NCI-H460 (cell line): ENCODE data around the gene PHACTR1. TPM values are rescaled to one million over a fixed set of nuclear protein-coding genes. Genes with fewer than 3 reads are reported as not detected.

ENCODE experiments used
- DNase-seq: peaks from one replicate; pipeline ENCODE4 v3.0.0-alpha.2; 2016; ENCODE audit warnings: low read depth; ENCODE audit errors: extremely low read depth
- total RNA-seq: library from RNA; depleted of rRNA; stranded (reverse); fragments of >200 nt; shearing (Covaris generic); gene quantifications from 2 replicates; pipeline ENCODE4 v1.2.3, GENCODE V29; 2014

The PHACTR1 gene
- total RNA-seq, 1 experiment from 2014 or later: not detected

- DNase-seq: no peak
Measured at GRCh38 chr6:13013681-13014503, 297.3 kb downstream of the PHACTR1 start.

- DNase-seq: no peak
Measured at GRCh38 chr6:13014504-13015378, 298.2 kb downstream of the PHACTR1 start.

- no peak for DNase-seq
Measured at GRCh38 chr6:13015379-13015681, 298.8 kb downstream of the PHACTR1 start.

- DNase-seq: no peak
Measured at GRCh38 chr6:13024616-13025015, 308.0 kb downstream of the PHACTR1 start.

GRCh38 chr6:13025893-13026499 lies 309.4 kb downstream of the PHACTR1 start:
- DNase-seq: no peak

GRCh38 chr6:13026557-13026956 lies 310.0 kb downstream of the PHACTR1 start:
- DNase-seq: no peak

- no peak for DNase-seq
Measured at GRCh38 chr6:13027207-13027606, 310.6 kb downstream of the PHACTR1 start.

GRCh38 chr6:13030396-13030795 lies 313.8 kb downstream of the PHACTR1 start:
- no peak for DNase-seq

GRCh38 chr6:13032566-13032965 lies 316.0 kb downstream of the PHACTR1 start:
- DNase-seq: no peak

GRCh38 chr6:13033145-13033544 lies 316.6 kb downstream of the PHACTR1 start:
- no peak for DNase-seq

GRCh38 chr6:13034316-13034715 lies 317.7 kb downstream of the PHACTR1 start:
- DNase-seq: no peak

GRCh38 chr6:13035606-13036005 lies 319.0 kb downstream of the PHACTR1 start:
- no peak for DNase-seq

- DNase-seq: no peak
Measured at GRCh38 chr6:13038315-13038714, 321.7 kb downstream of the PHACTR1 start.

- DNase-seq: no peak
Measured at GRCh38 chr6:13038741-13039190, 322.2 kb downstream of the PHACTR1 start.

GRCh38 chr6:13044390-13044789 lies 327.8 kb downstream of the PHACTR1 start:
- no peak for DNase-seq

GRCh38 chr6:13044896-13045295 lies 328.3 kb downstream of the PHACTR1 start:
- DNase-seq: no peak

- no peak for DNase-seq
Measured at GRCh38 chr6:13045676-13046075, 329.1 kb downstream of the PHACTR1 start.

- no peak for DNase-seq
Measured at GRCh38 chr6:13046084-13046483, 329.5 kb downstream of the PHACTR1 start.

GRCh38 chr6:13048113-13048512 lies 331.5 kb downstream of the PHACTR1 start:
- DNase-seq: no peak

GRCh38 chr6:13049666-13050254 lies 333.2 kb downstream of the PHACTR1 start:
- DNase-seq: no peak

- no peak for DNase-seq
Measured at GRCh38 chr6:13053006-13053461, 336.5 kb downstream of the PHACTR1 start.
